ENCODE measurements around the gene NPSR1.

NPSR1 gene

GRCh38 chr7:34709771-34710170 lies 51.8 kb downstream of the NPSR1 start:
- POLR2A ChIA-PET (ENCODE audit: low non-redundant PET): no interaction called here
- no peak for TF ChIP-seq CTCF (conservative IDR thresholded peaks at IDR 0.05; ENCODE audit: low read depth)
- no peak overlapping the region for H3K27ac ChIP-seq
- no peak for DNase-seq (ENCODE audit: low spot score)
- CTCF ChIA-PET: interaction anchor here (0.7 kb wide), 1 partner anchor 116 kb away, joined by 3 read pairs; no protein-coding TSS in a partner anchor

GRCh38 chr7:34718867-34719266 lies 60.8 kb downstream of the NPSR1 start:
- H3K27ac ChIP-seq: no peak overlapping the region
- ChIA-PET POLR2A (ENCODE audit: low non-redundant PET) (no interaction called here), CTCF (no interaction called here)
- no peak for DNase-seq (ENCODE audit: low spot score)
- no peak for TF ChIP-seq CTCF (conservative IDR thresholded peaks at IDR 0.05; ENCODE audit: low read depth)

- ChIA-PET POLR2A (ENCODE audit: low non-redundant PET) (no interaction called here), CTCF (no interaction called here)
- no peak for TF ChIP-seq CTCF (conservative IDR thresholded peaks at IDR 0.05; ENCODE audit: low read depth)
- H3K27ac ChIP-seq: no peak overlapping the region
- DNase-seq (ENCODE audit: low spot score): no peak
Observed at GRCh38 chr7:34719636-34720035, 61.6 kb downstream of the NPSR1 start.

- DNase-seq (ENCODE audit: low spot score): no peak
- no peak for TF ChIP-seq CTCF (conservative IDR thresholded peaks at IDR 0.05; ENCODE audit: low read depth)
- POLR2A ChIA-PET (ENCODE audit: low non-redundant PET): no interaction called here
- CTCF ChIA-PET: no interaction called here
- H3K27ac ChIP-seq: no peak overlapping the region
Observed at GRCh38 chr7:34720289-34720688, 62.3 kb downstream of the NPSR1 start.

- DNase-seq (ENCODE audit: low spot score): no peak
- ChIA-PET POLR2A (ENCODE audit: low non-redundant PET) (no interaction called here), CTCF (interaction anchor here (0.6 kb wide), 1 partner anchor 64 kb away, joined by 3 read pairs; no protein-coding TSS in a partner anchor)
Observed at GRCh38 chr7:34723338-34723737, 65.3 kb downstream of the NPSR1 start.

GRCh38 chr7:34723866-34724490 lies 66.0 kb downstream of the NPSR1 start:
- no peak for DNase-seq (ENCODE audit: low spot score)
- no peak overlapping the region for H3K27ac ChIP-seq
- TF ChIP-seq CTCF (conservative IDR thresholded peaks at IDR 0.05; ENCODE audit: low read depth): no peak
- POLR2A ChIA-PET (ENCODE audit: low non-redundant PET): no interaction called here
- CTCF ChIA-PET: interaction anchor here (0.6 kb wide), 1 partner anchor 63 kb away, joined by 3 read pairs; no protein-coding TSS in a partner anchor

More at GRCh38 chr7:34723338-34723737, 65.3 kb downstream of the NPSR1 start:
- no peak overlapping the region for H3K27ac ChIP-seq
- TF ChIP-seq CTCF (conservative IDR thresholded peaks at IDR 0.05; ENCODE audit: low read depth): no peak
